ENCODE results near the gene PEX5L. TPM values are rescaled to one million over a fixed set of nuclear protein-coding genes. Genes with fewer than 3 reads are reported as not detected.

The PEX5L gene
- total and polyA plus RNA-seq, 2 donors (not counting 1 experiment from before 2014, with no cell fraction given) = 0.52 to 5.9 TPM

DNA sequence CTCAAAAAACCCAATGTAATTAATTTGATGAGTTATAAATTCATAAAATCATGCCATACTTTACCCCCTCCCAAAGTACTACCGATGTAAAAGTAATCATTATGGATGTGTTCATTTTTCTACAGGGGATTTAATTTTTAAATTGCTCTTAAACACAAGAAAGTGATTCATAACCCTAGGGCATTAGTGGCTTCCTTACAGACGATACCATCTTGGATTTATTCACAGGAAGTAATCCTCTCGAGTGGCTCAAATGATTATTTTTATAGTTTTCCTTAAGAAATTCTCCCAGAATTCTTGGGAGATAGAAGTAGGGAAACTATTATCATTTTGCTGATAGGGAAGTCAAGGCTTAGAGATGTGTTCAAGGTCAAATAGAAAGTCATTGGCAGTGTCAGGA lies 80.9 kb downstream of the PEX5L start:
- Histone ChIP-seq H3K9me3 (ENCODE audit: control insufficient read depth, insufficient read depth, low read depth, low read length) (no peaks in the 10 kb centered on the region), H3K4me2 (ENCODE audit: extremely low read depth, insufficient read depth, low read length) (no peak overlapping the region), H4K20me1 (ENCODE audit: control insufficient read depth, extremely low read depth, insufficient read depth, low read length) (no peaks in the 10 kb centered on the region), H3K27me3 (ENCODE audit: control insufficient read depth, insufficient read depth, low read length) (no peaks in the 10 kb centered on the region), H3K4me3 (replicated peaks in 1 of 4; ENCODE audit: control extremely low read depth in 1 of 4, insufficient read depth in 1 of 4, low read depth in 3 of 4, low read length in 4 of 4) (no peak overlapping the region), H2AFZ (ENCODE audit: low read length) (no peak overlapping the region), H3K9ac (ENCODE audit: insufficient read depth, low read length) (no peak overlapping the region), H3K27ac (ENCODE audit: insufficient read depth, low read length) (no peak overlapping the region), H3K4me1 (ENCODE audit: control insufficient read depth, extremely low read depth, insufficient read depth, low read length) (no peaks in the 10 kb centered on the region), H3K79me2 (ENCODE audit: control insufficient read depth, insufficient read depth, low read length) (no peaks in the 10 kb centered on the region), H3K36me3 (ENCODE audit: control insufficient read depth, insufficient read depth, low read length) (no peaks in the 10 kb centered on the region)
- TF ChIP-seq, protein P1, sequence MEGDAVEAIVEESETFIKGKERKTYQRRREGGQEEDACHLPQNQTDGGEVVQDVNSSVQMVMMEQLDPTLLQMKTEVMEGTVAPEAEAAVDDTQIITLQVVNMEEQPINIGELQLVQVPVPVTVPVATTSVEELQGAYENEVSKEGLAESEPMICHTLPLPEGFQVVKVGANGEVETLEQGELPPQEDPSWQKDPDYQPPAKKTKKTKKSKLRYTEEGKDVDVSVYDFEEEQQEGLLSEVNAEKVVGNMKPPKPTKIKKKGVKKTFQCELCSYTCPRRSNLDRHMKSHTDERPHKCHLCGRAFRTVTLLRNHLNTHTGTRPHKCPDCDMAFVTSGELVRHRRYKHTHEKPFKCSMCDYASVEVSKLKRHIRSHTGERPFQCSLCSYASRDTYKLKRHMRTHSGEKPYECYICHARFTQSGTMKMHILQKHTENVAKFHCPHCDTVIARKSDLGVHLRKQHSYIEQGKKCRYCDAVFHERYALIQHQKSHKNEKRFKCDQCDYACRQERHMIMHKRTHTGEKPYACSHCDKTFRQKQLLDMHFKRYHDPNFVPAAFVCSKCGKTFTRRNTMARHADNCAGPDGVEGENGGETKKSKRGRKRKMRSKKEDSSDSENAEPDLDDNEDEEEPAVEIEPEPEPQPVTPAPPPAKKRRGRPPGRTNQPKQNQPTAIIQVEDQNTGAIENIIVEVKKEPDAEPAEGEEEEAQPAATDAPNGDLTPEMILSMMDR (conservative IDR thresholded peaks at IDR 0.05 in 1 of 2, IDR thresholded peaks at IDR 0.05 in 1 of 2; ENCODE audit: low read depth in 1 of 2, low read length in 2 of 2) = no peak
- no peak for TF ChIP-seq EZH2 (IDR thresholded peaks at IDR 0.05; ENCODE audit: low read length, missing control alignments)
- no peak for DNase-seq (ENCODE audit: low read depth in 2 of 2)

DNA sequence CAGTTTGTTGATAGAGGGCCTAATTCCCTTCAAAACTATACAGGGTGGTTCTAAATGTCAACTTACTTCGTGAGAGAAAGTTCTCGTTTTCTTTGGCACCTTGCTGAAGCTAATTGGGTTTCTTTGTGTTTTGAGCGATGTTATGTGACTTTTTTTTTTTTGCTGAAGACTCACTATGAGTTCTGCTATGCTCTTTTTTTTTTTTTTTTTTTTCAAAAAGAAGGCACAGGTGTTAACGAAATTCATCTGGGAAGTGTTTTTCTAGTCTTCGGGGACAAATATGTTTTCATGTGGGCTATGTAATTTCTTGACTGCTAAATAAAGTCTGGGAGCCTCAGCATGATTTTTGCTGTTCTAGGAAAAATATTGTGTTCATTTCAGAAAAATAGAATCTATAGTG lies 81.5 kb downstream of the PEX5L start:
- no peaks in the 10 kb centered on the region for H3K4me1 ChIP-seq (ENCODE audit: control insufficient read depth, extremely low read depth, insufficient read depth, low read length)
- no peak for TF ChIP-seq EZH2 (IDR thresholded peaks at IDR 0.05; ENCODE audit: low read length, missing control alignments)
- TF ChIP-seq, protein P1 (conservative IDR thresholded peaks at IDR 0.05 in 1 of 2, IDR thresholded peaks at IDR 0.05 in 1 of 2; ENCODE audit: low read depth in 1 of 2, low read length in 2 of 2) = no peak
- H4K20me1 ChIP-seq (ENCODE audit: control insufficient read depth, extremely low read depth, insufficient read depth, low read length) = no peaks in the 10 kb centered on the region
- no peaks in the 10 kb centered on the region for H3K79me2 ChIP-seq (ENCODE audit: control insufficient read depth, insufficient read depth, low read length)
- H3K9ac ChIP-seq (ENCODE audit: insufficient read depth, low read length) = no peak overlapping the region
- no peak overlapping the region for H3K4me3 ChIP-seq (replicated peaks in 1 of 4; ENCODE audit: control extremely low read depth in 1 of 4, insufficient read depth in 1 of 4, low read depth in 3 of 4, low read length in 4 of 4)
- no peak overlapping the region for H3K4me2 ChIP-seq (ENCODE audit: extremely low read depth, insufficient read depth, low read length)
- H3K36me3 ChIP-seq (ENCODE audit: control insufficient read depth, insufficient read depth, low read length) = no peaks in the 10 kb centered on the region
- no peak for DNase-seq (ENCODE audit: low read depth in 2 of 2)
- no peak overlapping the region for H3K27ac ChIP-seq (ENCODE audit: insufficient read depth, low read length)
- H3K27me3 ChIP-seq (ENCODE audit: control insufficient read depth, insufficient read depth, low read length) = no peaks in the 10 kb centered on the region
- no peak overlapping the region for H2AFZ ChIP-seq (ENCODE audit: low read length)
- no peaks in the 10 kb centered on the region for H3K9me3 ChIP-seq (ENCODE audit: control insufficient read depth, insufficient read depth, low read depth, low read length)

DNA sequence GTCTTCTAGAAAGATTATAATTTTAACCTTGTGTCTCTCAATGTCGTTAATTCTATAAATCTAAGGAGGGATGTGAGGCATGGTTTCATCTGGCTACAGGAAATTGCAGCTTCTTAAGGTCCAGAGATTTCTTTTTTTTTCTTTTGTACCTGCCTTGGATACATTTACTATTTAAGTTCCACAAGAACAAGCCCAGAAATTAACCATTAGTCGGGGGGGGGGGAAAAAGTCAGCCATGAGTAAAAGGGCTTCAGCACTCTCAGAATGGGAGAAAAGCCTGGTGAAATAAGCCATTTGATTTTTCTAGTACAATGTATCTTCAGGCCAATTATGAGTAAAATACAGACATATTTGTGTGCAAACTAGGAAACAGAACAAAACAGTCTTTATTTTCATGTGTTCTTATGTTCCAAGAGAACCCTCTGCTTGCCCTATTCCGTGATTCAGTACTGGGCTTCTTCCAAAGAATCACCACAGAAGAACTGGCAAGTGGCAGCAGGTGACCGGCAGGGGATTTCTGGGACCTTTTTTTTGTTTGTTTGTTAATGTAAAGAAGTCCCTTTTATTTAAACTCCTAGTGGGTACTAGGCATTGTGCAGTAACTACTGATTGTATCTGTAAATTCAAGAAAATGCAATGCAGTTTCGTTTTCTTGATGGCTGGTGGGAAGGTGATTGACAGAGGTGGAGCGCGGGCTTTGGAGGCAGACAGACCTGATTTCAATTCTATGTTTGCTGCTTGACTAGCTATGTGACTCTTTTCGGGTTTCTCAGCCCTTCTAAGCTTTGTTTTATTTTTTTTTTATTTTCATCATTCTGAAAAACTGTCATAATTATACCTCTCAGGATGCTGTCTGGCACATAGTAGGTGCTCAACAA lies 82.5 kb downstream of the PEX5L start:
- Histone ChIP-seq H2AFZ (ENCODE audit: low read length) (no peak overlapping the region), H3K79me2 (ENCODE audit: control insufficient read depth, insufficient read depth, low read length) (no peaks in the 10 kb centered on the region), H3K27ac (ENCODE audit: insufficient read depth, low read length) (no peak overlapping the region), H3K27me3 (ENCODE audit: control insufficient read depth, insufficient read depth, low read length) (no peaks in the 10 kb centered on the region), H3K4me1 (ENCODE audit: control insufficient read depth, extremely low read depth, insufficient read depth, low read length) (no peaks in the 10 kb centered on the region), H4K20me1 (ENCODE audit: control insufficient read depth, extremely low read depth, insufficient read depth, low read length) (no peaks in the 10 kb centered on the region), H3K4me3 (replicated peaks in 1 of 4; ENCODE audit: control extremely low read depth in 1 of 4, insufficient read depth in 1 of 4, low read depth in 3 of 4, low read length in 4 of 4) (no peak overlapping the region), H3K9me3 (ENCODE audit: control insufficient read depth, insufficient read depth, low read depth, low read length) (no peaks in the 10 kb centered on the region), H3K36me3 (ENCODE audit: control insufficient read depth, insufficient read depth, low read length) (no peaks in the 10 kb centered on the region), H3K9ac (ENCODE audit: insufficient read depth, low read length) (no peak overlapping the region), H3K4me2 (ENCODE audit: extremely low read depth, insufficient read depth, low read length) (no peak overlapping the region)
- TF ChIP-seq EZH2 (IDR thresholded peaks at IDR 0.05; ENCODE audit: low read length, missing control alignments) = no peak
- TF ChIP-seq, protein P1 (conservative IDR thresholded peaks at IDR 0.05 in 1 of 2, IDR thresholded peaks at IDR 0.05 in 1 of 2; ENCODE audit: low read depth in 1 of 2, low read length in 2 of 2) = no peak
- no peak for DNase-seq (ENCODE audit: low read depth in 2 of 2)

Measured in fibroblast of lung (primary cell).